Body of pancreas (tissue), 4 donors: ENCODE data around the gene SLAMF7.

Experiments
- POLR2A ChIP-seq, 3 donors: fragments of 450-650 bp; IDR thresholded peaks; one replicate each; pipeline ENCODE4 v1.6.1; 2016; ENCODE audit warnings: antibody characterized with exemption in 3 of 3, mild to moderate bottlenecking in 2 of 3
- TF ChIP-seq, protein P1 (sequence below), 7 experiments: fragments of 450-650 bp in 4 of 7; fragments of 200-600 bp in 3 of 7; sonication (generic) in 3 of 7; IDR thresholded peaks; one replicate each; pipeline ENCODE4 v1.5.1; 2016 to 2019; ENCODE audit warnings: antibody characterized with exemption in 7 of 7

DNA sequence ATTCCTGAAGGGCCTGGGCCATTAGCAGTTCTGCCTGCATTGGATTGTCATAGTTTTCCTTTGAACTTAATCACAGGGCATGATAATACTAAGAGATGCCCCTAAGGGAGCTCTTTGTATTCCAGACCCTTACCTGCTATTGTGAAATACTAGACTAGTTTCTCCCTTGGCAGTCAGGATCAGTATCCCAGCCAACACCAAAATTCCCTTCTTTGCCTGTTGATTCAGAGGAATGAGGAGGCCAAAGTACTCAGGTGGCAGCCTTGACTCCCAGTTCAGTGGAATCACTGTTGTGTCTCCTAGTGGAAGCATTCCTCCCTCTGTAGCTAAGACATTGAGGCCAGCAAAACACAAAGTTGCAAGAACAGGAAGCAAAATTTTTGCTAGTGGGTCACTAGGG is 20.7 kb downstream of the SLAMF7 start:
- TF ChIP-seq, protein P1, sequence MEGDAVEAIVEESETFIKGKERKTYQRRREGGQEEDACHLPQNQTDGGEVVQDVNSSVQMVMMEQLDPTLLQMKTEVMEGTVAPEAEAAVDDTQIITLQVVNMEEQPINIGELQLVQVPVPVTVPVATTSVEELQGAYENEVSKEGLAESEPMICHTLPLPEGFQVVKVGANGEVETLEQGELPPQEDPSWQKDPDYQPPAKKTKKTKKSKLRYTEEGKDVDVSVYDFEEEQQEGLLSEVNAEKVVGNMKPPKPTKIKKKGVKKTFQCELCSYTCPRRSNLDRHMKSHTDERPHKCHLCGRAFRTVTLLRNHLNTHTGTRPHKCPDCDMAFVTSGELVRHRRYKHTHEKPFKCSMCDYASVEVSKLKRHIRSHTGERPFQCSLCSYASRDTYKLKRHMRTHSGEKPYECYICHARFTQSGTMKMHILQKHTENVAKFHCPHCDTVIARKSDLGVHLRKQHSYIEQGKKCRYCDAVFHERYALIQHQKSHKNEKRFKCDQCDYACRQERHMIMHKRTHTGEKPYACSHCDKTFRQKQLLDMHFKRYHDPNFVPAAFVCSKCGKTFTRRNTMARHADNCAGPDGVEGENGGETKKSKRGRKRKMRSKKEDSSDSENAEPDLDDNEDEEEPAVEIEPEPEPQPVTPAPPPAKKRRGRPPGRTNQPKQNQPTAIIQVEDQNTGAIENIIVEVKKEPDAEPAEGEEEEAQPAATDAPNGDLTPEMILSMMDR (IDR thresholded peaks at IDR 0.05) = no peak
- no peak for TF ChIP-seq POLR2A (IDR thresholded peaks at IDR 0.05)
